T47D (cell line): Measurements from ENCODE around the gene RUNX1.

Source experiments
- DNase-seq, 2 experiments: peaks; one replicate each; pipeline versions ENCODE4 v3.0.0 to v3.0.0-alpha.2; 2011 to 2012; ENCODE audit warnings: low read depth in 1 of 2, low spot score in 1 of 2
- JUND ChIP-seq: IDR thresholded peaks from 2 replicates; pipeline ENCODE4 v1.6.1; 2012; ENCODE audit warnings: low read depth
- in situ Hi-C: cut with HindIII; loops from 2 replicates; pipeline ENCODE4 v1.10.0; 2016; ENCODE audit warnings: low sequenced_read_pairs, low pct_unique_long_range_greater_than_20kb

The RUNX1 gene

DNA sequence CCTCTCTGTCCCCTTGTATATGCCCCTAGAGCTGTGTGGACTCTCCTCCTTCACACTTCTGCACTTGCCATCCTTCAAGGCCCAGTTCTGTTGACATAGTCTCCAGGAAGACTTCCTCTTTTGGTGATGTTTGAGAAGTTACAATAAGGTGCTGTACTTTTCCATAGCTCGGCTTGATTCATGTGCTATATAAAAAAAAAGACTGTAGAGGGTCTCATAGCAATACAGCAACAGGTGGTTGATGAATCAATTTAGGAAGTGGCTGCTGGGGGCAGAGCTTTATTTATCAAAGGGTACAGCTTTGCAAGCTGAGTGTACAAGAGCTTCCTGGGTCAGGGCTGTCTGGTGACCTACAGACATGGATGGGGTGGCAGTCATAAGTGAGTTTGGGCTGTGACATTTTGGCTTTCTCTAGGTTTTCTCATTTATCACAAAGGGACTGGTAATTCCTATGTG lies 102.7 kb downstream of the RUNX1 start:
- no peak for TF ChIP-seq JUND
- in situ Hi-C loops: no loop called here
- no peak for DNase-seq

DNA sequence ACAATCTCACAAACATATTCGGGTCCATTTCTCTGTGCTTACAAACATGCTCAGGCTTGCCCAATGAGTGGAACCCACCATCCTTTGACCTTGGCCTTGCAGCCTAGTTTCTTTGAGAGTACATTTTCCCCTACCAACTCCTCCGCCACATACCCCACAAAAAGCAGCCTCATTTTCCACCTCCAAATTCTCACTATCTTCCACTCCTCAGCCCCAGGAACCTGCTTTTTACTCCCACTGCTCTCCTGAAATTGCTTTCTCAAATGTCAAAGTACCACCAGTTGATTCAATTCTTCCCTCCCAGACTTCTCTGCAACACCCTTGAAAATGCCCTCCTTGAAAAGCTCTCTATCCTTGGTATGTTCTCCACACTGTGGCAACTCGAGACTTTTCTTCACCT lies 103.8 kb downstream of the RUNX1 start:
- DNase-seq: no peak
- in situ Hi-C loops: no loop called here
- TF ChIP-seq JUND: no peak

DNA sequence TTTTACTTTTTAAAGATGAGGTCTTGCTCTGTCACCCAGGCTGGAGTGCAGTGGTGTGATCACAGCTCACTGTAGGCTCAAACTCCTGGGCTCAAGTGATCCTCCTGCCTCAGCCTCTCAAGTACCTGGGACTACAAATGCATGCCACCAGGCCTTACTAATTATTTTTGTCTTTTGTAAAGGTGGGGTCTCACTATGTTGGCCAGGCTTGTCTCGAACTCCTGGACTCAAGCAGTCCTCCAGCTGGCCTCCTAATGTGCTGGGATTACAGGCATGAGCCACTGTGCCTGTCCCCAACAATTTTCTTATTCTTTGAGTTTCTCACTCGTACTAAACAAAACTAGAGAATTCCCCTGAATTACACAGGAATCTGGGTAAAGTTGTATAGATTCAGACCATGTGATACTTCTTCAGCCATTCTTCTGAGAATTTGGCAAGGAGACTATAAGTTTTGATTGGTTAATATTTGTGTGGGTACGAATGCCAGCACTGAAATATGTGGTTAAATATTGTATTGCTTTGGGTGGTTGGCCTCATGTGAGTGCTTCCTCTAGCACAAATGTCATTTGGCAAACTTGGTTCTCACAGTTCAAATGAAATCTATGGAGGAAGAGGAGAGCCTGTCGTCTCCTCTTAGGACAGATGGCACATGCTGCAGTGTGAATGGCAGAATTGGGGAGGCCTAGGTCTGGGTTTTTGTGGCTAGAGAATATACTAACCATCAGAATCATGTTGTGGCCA lies 104.9 kb downstream of the RUNX1 start:
- in situ Hi-C loops: no loop called here
- TF ChIP-seq JUND: no peak
- DNase-seq: no peak

GRCh38 chr21:34942911-34943310 lies 106.2 kb downstream of the RUNX1 start:
- no peak for DNase-seq
- TF ChIP-seq JUND: no peak
- in situ Hi-C loops: no loop called here

- no peak for DNase-seq
- in situ Hi-C loops: no loop called here
- no peak for TF ChIP-seq JUND
These were observed 107.9 kb downstream of the RUNX1 start for GRCh38 chr21:34941162-34941561.

GRCh38 chr21:34939673-34940331 lies 109.3 kb downstream of the RUNX1 start:
- in situ Hi-C loops: no loop called here
- no peak for TF ChIP-seq JUND
- DNase-seq: no peak

DNA sequence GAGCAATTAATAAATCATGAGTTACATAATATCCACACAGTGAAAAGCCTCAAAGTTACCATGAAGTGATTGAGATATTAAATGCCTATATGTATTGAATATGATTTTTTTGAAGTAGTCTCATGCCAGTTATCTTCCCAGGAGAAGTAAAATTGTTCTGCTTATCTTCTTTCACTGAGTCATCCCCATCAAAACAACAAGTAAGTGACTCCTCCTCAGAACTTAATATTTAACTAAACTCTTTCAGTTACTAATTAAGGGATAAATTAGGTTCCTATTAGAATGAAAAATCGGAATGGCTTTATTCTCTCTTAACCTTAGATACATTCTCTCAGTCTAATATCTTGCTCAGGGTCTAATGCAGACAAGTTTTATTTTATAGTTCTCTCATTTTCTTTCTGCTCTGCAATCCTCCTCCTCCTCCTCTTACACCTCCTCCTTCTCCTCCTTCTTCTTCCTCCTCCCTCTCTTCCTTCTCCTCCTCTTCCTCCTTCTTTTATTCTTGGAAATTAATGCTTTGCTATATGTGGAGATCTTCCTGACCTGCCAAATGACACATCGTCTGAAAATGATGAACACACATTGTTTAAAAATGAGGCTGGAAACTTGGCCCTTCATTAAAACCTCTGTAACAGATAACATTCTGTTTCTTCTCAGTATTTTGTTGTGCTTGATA lies 110.9 kb downstream of the RUNX1 start:
- in situ Hi-C loops: no loop called here
- no peak for DNase-seq

GRCh38 chr21:34936883-34937563 lies 112.1 kb downstream of the RUNX1 start:
- TF ChIP-seq JUND: no peak
- no peak for DNase-seq
- in situ Hi-C loops: no loop called here

More for the DNA sequence above, 110.9 kb downstream of the RUNX1 start:
- TF ChIP-seq JUND: no peak

- no peak for TF ChIP-seq JUND
- in situ Hi-C loops: no loop called here
- no peak for DNase-seq
These were observed 112.7 kb downstream of the RUNX1 start for GRCh38 chr21:34936371-34936789.

DNA sequence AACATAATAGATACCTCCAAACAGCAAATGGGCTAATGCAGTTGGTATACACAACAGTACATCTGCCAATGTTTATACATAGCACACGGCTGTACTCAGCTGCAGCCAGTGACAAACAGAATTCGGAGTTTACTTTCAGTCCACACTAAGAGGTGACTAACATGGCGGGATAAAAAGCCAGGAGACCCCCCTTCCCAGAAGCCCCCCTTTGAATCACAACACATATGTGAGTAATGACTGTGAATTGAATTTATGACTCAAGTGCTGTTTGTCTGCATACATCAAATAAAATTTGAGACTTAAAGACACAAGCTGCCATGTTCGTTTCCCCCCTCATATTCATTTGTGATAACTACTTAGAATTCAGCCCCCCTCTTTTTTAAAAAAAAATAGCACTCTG lies 113.2 kb downstream of the RUNX1 start:
- in situ Hi-C loops: no loop called here
- TF ChIP-seq JUND: no peak
- no peak for DNase-seq

GRCh38 chr21:34935452-34935851 lies 113.7 kb downstream of the RUNX1 start:
- DNase-seq: no peak
- TF ChIP-seq JUND: no peak
- in situ Hi-C loops: no loop called here

GRCh38 chr21:34934350-34934749 lies 114.8 kb downstream of the RUNX1 start:
- in situ Hi-C loops: no loop called here
- DNase-seq: no peak
- no peak for TF ChIP-seq JUND

DNA sequence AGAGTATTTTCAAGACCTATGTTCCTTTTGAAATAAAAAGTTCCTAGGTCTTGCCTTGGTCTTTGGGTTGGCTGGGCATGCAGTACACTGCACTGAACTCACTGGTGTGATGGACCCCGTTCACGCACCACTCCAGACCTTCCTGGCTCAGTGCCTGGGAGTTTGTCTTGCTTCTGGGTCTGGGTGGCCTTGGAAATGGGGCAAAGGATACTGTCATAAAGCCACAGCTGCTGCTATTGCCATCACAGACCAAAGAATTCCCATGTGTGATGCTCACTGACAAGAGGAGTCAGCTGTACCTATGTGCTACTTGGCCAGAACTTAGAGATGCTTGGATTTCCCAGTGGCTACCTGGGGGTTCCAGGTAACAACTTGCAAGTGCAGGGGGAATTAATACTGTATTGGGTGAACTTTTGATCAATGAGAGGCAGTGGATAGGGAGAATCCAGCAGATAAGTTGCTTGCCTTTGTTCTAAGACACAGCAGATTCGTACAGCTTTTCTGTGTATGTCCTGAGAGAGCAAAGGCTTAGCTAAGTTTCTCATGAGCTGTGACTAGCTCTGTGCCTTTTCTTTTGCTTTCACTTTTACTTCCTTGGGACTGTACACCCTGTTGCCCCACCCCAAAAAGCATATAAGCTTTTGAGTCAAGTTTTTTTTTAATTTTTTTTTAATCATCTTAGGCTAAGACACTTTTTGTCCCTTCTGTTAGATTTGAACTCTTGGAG lies 115.3 kb downstream of the RUNX1 start:
- in situ Hi-C loops: no loop called here
- no peak for TF ChIP-seq JUND
- DNase-seq: no peak
